HepG2 (cell line): ENCODE measurements around the gene SHISAL1. TPM values are rescaled to one million over a fixed set of nuclear protein-coding genes. Genes with fewer than 3 reads are reported as not detected.

Experiments used
- ATAC-seq: fragments of 200-7000 bp; cut with Tn5 transposase; 3 replicates; pipeline ENCODE4 v1.9.1; 2020; ENCODE audit warnings: mild to moderate bottlenecking, moderate library complexity
- BruUV-seq: library from RNA; stranded (reverse); fragments of 400-500 nt; replicated peaks from 2 replicates; lab custom pipeline; 2021; lab: Mats Ljungman, UMichigan
- CTCF ChIA-PET: fragments of 300-600 bp; formaldehyde crosslinking; extraction: SDS; loops from one replicate; lab custom pipeline; 2021; ENCODE audit warnings: low total read pairs, inconsistent platforms, low intra/inter-chr PET ratio; lab: Yijun Ruan, JAX
- POLR2A ChIA-PET: fragments of 350-600 bp; sonication (Branson Sonifier 250); formaldehyde crosslinking; loops from one replicate; lab custom pipeline; 2020; ENCODE audit warnings: antibody characterized with exemption, inconsistent platforms; lab: Yijun Ruan, JAX
- DNase-seq: peaks from one replicate; pipeline ENCODE4 v3.0.0-alpha.2; 2015; ENCODE audit warnings: low spot score
- FAIRE-seq: peaks from 3 replicates; lab custom pipeline; 2011; peaks lifted over from hg19 to GRCh38; lab: Jason Lieb, UNC
- H2AFZ ChIP-seq: one replicate; pipeline ENCODE4 v1.6.1; 2011; ENCODE audit warnings: low read length, inconsistent platforms
- H3K27ac ChIP-seq: fragments of 300-600 bp; 3 replicates; pipeline ENCODE4 v1.8.0; 2011; ENCODE audit warnings: mixed run types, mild to moderate bottlenecking, mixed read lengths, low read length, inconsistent platforms; ENCODE audit not compliant: insufficient read depth; ENCODE audit errors: extremely low read length
- H3K27me3 ChIP-seq, 2 experiments: fragments of 200-600 bp in 1 of 2; 2 replicates in 1 of 2; 3 replicates in 1 of 2; pipeline versions ENCODE4 v1.6.0 to v1.8.0; 2011; ENCODE audit warnings: low read length in 2 of 2, mild to moderate bottlenecking in 2 of 2, moderate library complexity in 2 of 2, inconsistent platforms in 1 of 2; ENCODE audit not compliant: insufficient read depth in 2 of 2, control insufficient read depth in 1 of 2
- H3K36me3 ChIP-seq, 2 experiments: fragments of 200-600 bp in 1 of 2; replicated peaks in 1 of 2; 2 replicates in 1 of 2; 3 replicates in 1 of 2; pipeline versions ENCODE4 v1.5.1 to v1.8.0; 2011; ENCODE audit warnings: low read length in 2 of 2, inconsistent platforms in 1 of 2; ENCODE audit not compliant: insufficient read depth in 2 of 2, control insufficient read depth in 1 of 2
- H3K4me1 ChIP-seq: 2 replicates; pipeline ENCODE4 v1.5.1; 2012; ENCODE audit warnings: low read length, inconsistent platforms; ENCODE audit not compliant: insufficient read depth
- H3K4me2 ChIP-seq: 2 replicates; pipeline ENCODE4 v1.6.0; 2011; ENCODE audit warnings: low read depth, low read length, inconsistent platforms
- H3K4me3 ChIP-seq, 3 experiments: fragments of 200-600 bp in 1 of 3; sonication (generic), shearing (Covaris generic) in 1 of 3; replicated peaks in 1 of 3; 2 replicates each; pipeline ENCODE4 v1.5.1; 2011 to 2016; ENCODE audit warnings: low read length in 3 of 3, inconsistent platforms in 2 of 3, low read depth in 2 of 3, mild to moderate bottlenecking in 2 of 3, control low read depth in 1 of 3, mixed read lengths in 1 of 3; ENCODE audit not compliant: insufficient read depth in 1 of 3
- H3K79me2 ChIP-seq: one replicate; pipeline ENCODE4 v1.6.1; 2011; ENCODE audit warnings: low read length, inconsistent platforms; ENCODE audit not compliant: insufficient read depth
- H3K9ac ChIP-seq: 2 replicates; pipeline ENCODE4 v1.6.0; 2011; ENCODE audit warnings: mild to moderate bottlenecking, low read depth, low read length, inconsistent platforms; ENCODE audit not compliant: insufficient read depth
- H3K9me3 ChIP-seq: 2 replicates; pipeline ENCODE4 v1.5.1; 2012; ENCODE audit warnings: mild to moderate bottlenecking, low read length
- H4K20me1 ChIP-seq: 2 replicates; pipeline ENCODE4 v1.6.0; 2011; ENCODE audit warnings: inconsistent platforms, mild to moderate bottlenecking, low read length, moderate library complexity; ENCODE audit not compliant: insufficient read depth
- BHLHE40 ChIP-seq: IDR thresholded peaks from 2 replicates; pipeline ENCODE4 v1.6.1; 2011; ENCODE audit warnings: low read length, improper control_type of control experiment
- CENPBD1 ChIP-seq: sonication (generic); formaldehyde crosslinking; IDR thresholded peaks from 2 replicates; pipeline ENCODE4 v1.8.0; 2022; ENCODE audit warnings: missing genetic modification reagents, low read depth, mild to moderate bottlenecking, borderline replicate concordance
- DR1 ChIP-seq: sonication (generic); formaldehyde crosslinking; IDR thresholded peaks from 2 replicates; pipeline ENCODE4 v1.8.0; 2021; ENCODE audit warnings: mild to moderate bottlenecking, missing genetic modification reagents, inconsistent platforms
- HMG20A ChIP-seq: IDR thresholded peaks from 2 replicates; pipeline ENCODE4 v1.6.1; 2016; ENCODE audit warnings: borderline replicate concordance
- KDM6A ChIP-seq: IDR thresholded peaks from 2 replicates; pipeline ENCODE4 v1.6.1; 2016; ENCODE audit warnings: low read depth
- MAZ ChIP-seq, 2 experiments: sonication (generic) in 1 of 2; formaldehyde crosslinking in 1 of 2; IDR thresholded peaks; 2 replicates each; pipeline versions ENCODE4 v1.5.0 to v1.6.1; 2012 to 2020; ENCODE audit warnings: low read depth in 2 of 2, mild to moderate bottlenecking in 2 of 2, borderline replicate concordance in 1 of 2, improper control_type of control experiment in 1 of 2, low read length in 1 of 2, missing genetic modification reagents in 1 of 2, moderate library complexity in 1 of 2
- NONO ChIP-seq, 2 experiments: fragments of 450-650 bp in 1 of 2; sonication (generic) in 1 of 2; formaldehyde crosslinking in 1 of 2; IDR thresholded peaks in 1 of 2; conservative IDR thresholded peaks in 1 of 2; 2 replicates each; pipeline versions ENCODE4 v1.6.1 to v1.8.0; 2017 to 2022; ENCODE audit warnings: mild to moderate bottlenecking in 1 of 2, missing genetic modification reagents in 1 of 2, moderate library complexity in 1 of 2
- REPIN1 ChIP-seq: sonication (generic); formaldehyde crosslinking; IDR thresholded peaks from 2 replicates; pipeline ENCODE4 v1.8.0; 2022; ENCODE audit warnings: missing genetic modification reagents, low read depth, mild to moderate bottlenecking, borderline replicate concordance
- SPEN ChIP-seq: sonication (generic); formaldehyde crosslinking; IDR thresholded peaks from 2 replicates; pipeline ENCODE4 v1.5.1; 2020; ENCODE audit warnings: low read depth, mild to moderate bottlenecking, missing genetic modification reagents
- ZBTB20 ChIP-seq: sonication (generic); formaldehyde crosslinking; IDR thresholded peaks from 2 replicates; pipeline ENCODE4 v1.8.1; 2023; ENCODE audit warnings: missing genetic modification reagents, low read depth, mild to moderate bottlenecking, borderline replicate concordance
- ZNF101 ChIP-seq: sonication (generic); formaldehyde crosslinking; IDR thresholded peaks from 2 replicates; pipeline ENCODE4 v1.4.0; 2020; ENCODE audit warnings: mild to moderate bottlenecking, low read depth, missing genetic modification reagents, borderline replicate concordance
- ZNF207 ChIP-seq: fragments of 450-650 bp; IDR thresholded peaks from 2 replicates; pipeline ENCODE4 v1.6.1; 2016; ENCODE audit warnings: antibody characterized with exemption, borderline replicate concordance
- ZNF225 ChIP-seq: sonication (generic); formaldehyde crosslinking; IDR thresholded peaks from 2 replicates; pipeline ENCODE4 v1.4.0; 2020; ENCODE audit warnings: mild to moderate bottlenecking, missing genetic modification reagents
- ZNF740 ChIP-seq: sonication (generic); formaldehyde crosslinking; IDR thresholded peaks from 2 replicates; pipeline ENCODE4 v1.4.0; 2020; ENCODE audit warnings: missing genetic modification reagents
- ZNF790 ChIP-seq: sonication (generic); formaldehyde crosslinking; IDR thresholded peaks from 2 replicates; pipeline ENCODE4 v1.8.0; 2022; ENCODE audit warnings: missing genetic modification reagents, mild to moderate bottlenecking, borderline replicate concordance
- WGBS: methylation state at CpG from one replicate; pipeline ENCODE4 v1.1.6; 2017; ENCODE audit warnings: low lambda C conversion rate; 5-methylcytosine and 5-hydroxymethylcytosine counted together
- in situ Hi-C: cut with HindIII; loops from 2 replicates; pipeline ENCODE4 v1.10.0; 2017; ENCODE audit warnings: low pct_unique_long_range_greater_than_20kb; ENCODE audit not compliant: extremely low pct_ligation_motif_present
- intact Hi-C: fragments of 100-400 bp; cut with micrococcal nuclease; formaldehyde crosslinking; loops from one replicate; pipeline ENCODE4 v1.10.0; 2022; ENCODE audit not compliant: unreplicated experiment
- polyA plus RNA-seq, 8 experiments: library from polyadenylated mRNA; depleted of rRNA in 3 of 8; stranded (reverse) in 7 of 8; unstranded in 1 of 8; fragments of >200 nt; fragmentation: Illumina TruSeq in 4 of 8; extraction: Trizol in 4 of 8; gene quantifications; 2 replicates each; pipeline versions ENCODE4 v1.2.1 to v1.2.3, GENCODE V29; 2011 to 2016; ENCODE audit warnings: low read depth in 4 of 8, missing spikeins in 1 of 8, mixed read lengths in 1 of 8; ENCODE audit not compliant: insufficient read depth in 1 of 8
- total RNA-seq, 5 experiments: library from RNA; depleted of rRNA; stranded (reverse); fragments of >200 nt; fragmentation: Illumina TruSeq; extraction: Trizol; gene quantifications; 2 replicates each; pipeline ENCODE4 v1.2.3, GENCODE V29; 2016; ENCODE audit warnings: low read depth in 1 of 5

Gene SHISAL1
- total and polyA plus RNA-seq, 2 of the 13 experiments (the other 11 are each of a cell fraction or from before 2014, with no cell fraction given), result not detected

- no peak overlapping the region for H3K9ac ChIP-seq
- no peaks in the 10 kb centered on the region for H3K79me2 ChIP-seq
- H3K4me2 ChIP-seq, result no peak overlapping the region
- no peaks in the 10 kb centered on the region for H3K9me3 ChIP-seq
- no peaks in the 10 kb centered on the region for H4K20me1 ChIP-seq
- WGBS, result 6% methylated on average over 1 of the region's 2 CpGs
- no TSS peak for BruUV-seq
- ATAC-seq, result no peak
- in situ Hi-C loops, result no loop called here
- peaks cover 7 to 26% of the 10 kb centered on the region in 2 experiments; a peak in 4 of 5 replicates for H3K27me3 ChIP-seq
- TF ChIP-seq MAZ (IDR thresholded peaks at IDR 0.05; ENCODE audit: borderline replicate concordance, low read depth, low read length) (no peak), MAZ (CRISPR knock-in tag; IDR thresholded peaks at IDR 0.05; ENCODE audit: low read depth) (no peak), ZBTB20 (no peak), ZNF740 (CRISPR knock-in tag) (no peak), NONO (IDR thresholded peaks at IDR 0.05) (no peak), NONO (CRISPR knock-in tag; conservative IDR thresholded peaks at IDR 0.05) (no peak), ZNF101 (no peak), DR1 (CRISPR knock-in tag) (no peak), BHLHE40 (no peak), REPIN1 (CRISPR knock-in tag) (no peak), SPEN (CRISPR knock-in tag) (no peak), ZNF790 (no peak), ZNF225 (CRISPR knock-in tag) (no peak), HMG20A (CRISPR knock-in tag) (no peak), ZNF207 (no peak), KDM6A (CRISPR knock-in tag) (no peak), CENPBD1 (CRISPR knock-in tag) (no peak)
- TF ChIP-seq, all 625 proteins: peak for 0
- DNase-seq (no peak), FAIRE-seq (no peak)
- POLR2A ChIA-PET, result no interaction called here
- CTCF ChIA-PET, result no interaction called here
- no peak overlapping the region for H2AFZ ChIP-seq
- intact Hi-C loops, result no loop called here
- no peak overlapping the region for H3K4me3 ChIP-seq
- H3K27ac ChIP-seq, result no peak overlapping the region
- no peaks in the 10 kb centered on the region for H3K36me3 ChIP-seq
- H3K4me1 ChIP-seq, result no peaks in the 10 kb centered on the region
Measured at GRCh38 chr22:44304911-44305310, 7.8 kb downstream of the SHISAL1 start.
